NB4 (cell line): ENCODE results near the gene ZNF821.
"Not testable (repeated sequence)": the region's sequence is repeated elsewhere in the genome, so short reads cannot be mapped to it uniquely, and the experiment has no call there.

Experiments
- DNase-seq: peaks from one replicate; pipeline ENCODE4 v3.0.0; 2010; ENCODE audit warnings: low read depth
- H3K4me3 ChIP-seq: one replicate; pipeline ENCODE4 v1.5.1; 2011; ENCODE audit warnings: mild to moderate bottlenecking, low read depth, low read length, moderate library complexity
- CTCF ChIP-seq: IDR thresholded peaks from one replicate; pipeline ENCODE4 v1.5.1; 2012; ENCODE audit warnings: low read depth, low read length
- MAX ChIP-seq: IDR thresholded peaks from 2 replicates; pipeline ENCODE4 v1.6.1; 2011; ENCODE audit warnings: low read depth, low read length
- MYC ChIP-seq: IDR thresholded peaks from 2 replicates; pipeline ENCODE4 v1.6.1; 2011; ENCODE audit warnings: low read depth, low read length
- POLR2A ChIP-seq: IDR thresholded peaks from 2 replicates; pipeline ENCODE4 v1.6.1; 2011; ENCODE audit warnings: mild to moderate bottlenecking; ENCODE audit not compliant: insufficient read length; ENCODE audit errors: extremely low read depth

ZNF821 gene

GRCh38 chr16:71830359-71830758, 53.6 kb downstream of the ZNF821 start:
- no peak for DNase-seq
- no peak for TF ChIP-seq POLR2A
- TF ChIP-seq CTCF: no peak
- TF ChIP-seq MAX: no peak
- TF ChIP-seq MYC: no peak
- no peak overlapping the region for H3K4me3 ChIP-seq

- DNase-seq: no peak
- H3K4me3 ChIP-seq: no peak overlapping the region
- TF ChIP-seq MYC (no peak), CTCF (no peak), MAX (no peak), POLR2A (no peak)
These were observed 57.4 kb downstream of the ZNF821 start for GRCh38 chr16:71826533-71827017.

- H3K4me3 ChIP-seq, DNase-seq: not testable (repeated sequence)
These were observed 66.9 kb downstream of the ZNF821 start for GRCh38 chr16:71817155-71817500.

GRCh38 chr16:71811261-71811803, 72.7 kb downstream of the ZNF821 start:
- TF ChIP-seq CTCF (no peak), MAX (no peak), POLR2A (no peak), MYC (no peak)
- no peak for DNase-seq

GRCh38 chr16:71810155-71810530, 73.8 kb downstream of the ZNF821 start:
- DNase-seq: peak; percentile 11
- not testable (repeated sequence) for H3K4me3 ChIP-seq

More at GRCh38 chr16:71811261-71811803, 72.7 kb downstream of the ZNF821 start:
- no peak overlapping the region for H3K4me3 ChIP-seq
